Natural killer cell (primary cell): ENCODE results near the gene FLYWCH2. TPM values are rescaled to one million over a fixed set of nuclear protein-coding genes. Genes with fewer than 3 reads are reported as not detected.
"Not testable (repeated sequence)": the region's sequence is repeated elsewhere in the genome, so short reads cannot be mapped to it uniquely, and the experiment has no call there.

Source experiments
- ATAC-seq, 3 donors: fragments of 150-1000 bp in 2 of 3; fragments of 200-7000 bp in 1 of 3; cut with Tn5 transposase; 1 replicate in 1 of 3; 2 replicates in 2 of 3; pipeline ENCODE4 v1.10.0; 2021; ENCODE audit warnings: mild to moderate bottlenecking in 2 of 3, moderate library complexity in 2 of 3
- DNase-seq, 2 donors: peaks; one replicate each; pipeline versions ENCODE4 v3.0.0 to v3.0.0-alpha.2; 2013 to 2021; ENCODE audit warnings: mixed read lengths in 1 of 2
- H3K27ac ChIP-seq: one replicate; pipeline ENCODE4 v1.5.1; 2013; ENCODE audit warnings: mild to moderate bottlenecking, low read length
- H3K27me3 ChIP-seq: one replicate; pipeline ENCODE4 v1.6.1; 2013; ENCODE audit warnings: low read length; ENCODE audit not compliant: control insufficient read depth, insufficient read depth
- H3K36me3 ChIP-seq: one replicate; pipeline ENCODE4 v1.6.1; 2013; ENCODE audit warnings: low read length; ENCODE audit not compliant: control insufficient read depth, insufficient read depth
- H3K4me1 ChIP-seq: one replicate; pipeline ENCODE4 v1.6.1; 2013; ENCODE audit warnings: low read length; ENCODE audit not compliant: control insufficient read depth, insufficient read depth
- H3K4me3 ChIP-seq: one replicate; pipeline ENCODE4 v1.5.1; 2013; ENCODE audit warnings: low read length
- H3K9me3 ChIP-seq: one replicate; pipeline ENCODE4 v1.6.1; 2013; ENCODE audit warnings: low read length; ENCODE audit not compliant: control insufficient read depth, insufficient read depth
- H3K27ac Mint-ChIP-seq, 2 donors: one replicate each; pipeline ENCODE4 v1.8.0; 2022; ENCODE audit warnings: mild to moderate bottlenecking in 2 of 2, mixed read lengths in 2 of 2, moderate library complexity in 1 of 2
- H3K27me3 Mint-ChIP-seq, 2 donors: one replicate each; pipeline ENCODE4 v1.8.0; 2022; ENCODE audit warnings: low read depth in 2 of 2, mixed read lengths in 2 of 2
- H3K36me3 Mint-ChIP-seq: one replicate; pipeline ENCODE4 v1.8.0; 2022; ENCODE audit warnings: mixed read lengths
- H3K4me1 Mint-ChIP-seq, 2 donors: one replicate each; pipeline ENCODE4 v1.8.0; 2022; ENCODE audit warnings: mixed read lengths in 2 of 2
- H3K4me3 Mint-ChIP-seq: one replicate; pipeline ENCODE4 v1.8.0; 2022; ENCODE audit warnings: mild to moderate bottlenecking, moderate library complexity, mixed read lengths
- H3K9me3 Mint-ChIP-seq, 2 donors: one replicate each; pipeline ENCODE4 v1.8.0; 2022; ENCODE audit warnings: mixed read lengths in 2 of 2
- WGBS: methylation state at CpG from one replicate; pipeline ENCODE4 v1.1.7; 2013; ENCODE audit warnings: missing lambda C conversion rate; ENCODE audit not compliant: insufficient coverage; 5-methylcytosine and 5-hydroxymethylcytosine counted together
- intact Hi-C: fragments of 100-400 bp; cut with micrococcal nuclease; formaldehyde crosslinking; loops from one replicate; pipeline ENCODE4 v1.14.2; 2022
- total RNA-seq, 4 donors: library from RNA; stranded (reverse); fragments of 120-200 nt in 1 of 4; gene quantifications; one replicate each; pipeline versions ENCODE4 v1.2.3 to v1.2.4, GENCODE V29; 2013 to 2022
- TF ChIP-seq, protein P1 (sequence below): fragments of 200-600 bp; IDR thresholded peaks from one replicate; pipeline ENCODE4 v1.8.0; 2022; ENCODE audit warnings: antibody characterized with exemption

The FLYWCH2 gene
- total RNA-seq, 3 donors from 2014 or later (not counting 1 experiment from before 2014, with no cell fraction given) = 12.0 to 12.7 (median 12.6) TPM

DNA sequence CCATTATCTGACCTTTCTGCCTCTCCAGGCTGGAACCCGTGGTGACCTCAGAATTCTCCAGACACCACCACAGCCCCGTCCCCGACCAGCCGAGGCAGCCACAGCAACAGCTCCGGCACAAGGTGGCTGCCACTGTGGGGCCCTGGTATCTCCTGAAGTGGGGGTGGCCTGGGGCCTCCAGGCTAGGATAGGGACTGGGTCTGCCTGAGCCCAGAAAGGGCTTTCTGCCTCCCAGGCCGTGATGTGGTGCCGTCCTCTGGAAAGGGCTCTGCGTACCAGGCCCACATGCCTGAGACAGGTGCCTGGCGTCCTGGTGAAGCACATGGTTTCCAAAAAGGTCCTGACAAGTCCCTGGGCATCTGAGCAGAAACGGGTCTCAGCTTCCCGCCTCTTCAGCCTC lies 45.8 kb downstream of the FLYWCH2 start:
- H3K4me3 ChIP-seq = no peak overlapping the region
- H3K36me3 ChIP-seq = peaks cover 14% of the 10 kb centered on the region
- intact Hi-C loops = no loop called here
- H3K9me3 ChIP-seq = no peaks in the 10 kb centered on the region
- WGBS = 91% methylated on average over 11 of the region's 11 CpGs
- no peak overlapping the region for H3K27ac ChIP-seq
- Mint-ChIP-seq H3K4me3 (no peak overlapping the region), H3K27ac (no peak overlapping the region), H3K36me3 (no peaks in the 10 kb centered on the region), H3K27me3 (no peaks in the 10 kb centered on the region), H3K4me1 (peaks cover 9 to 16% of the 10 kb centered on the region in 2 donors), H3K9me3 (no peaks in the 10 kb centered on the region)
- no peak for ATAC-seq
- TF ChIP-seq, protein P1, sequence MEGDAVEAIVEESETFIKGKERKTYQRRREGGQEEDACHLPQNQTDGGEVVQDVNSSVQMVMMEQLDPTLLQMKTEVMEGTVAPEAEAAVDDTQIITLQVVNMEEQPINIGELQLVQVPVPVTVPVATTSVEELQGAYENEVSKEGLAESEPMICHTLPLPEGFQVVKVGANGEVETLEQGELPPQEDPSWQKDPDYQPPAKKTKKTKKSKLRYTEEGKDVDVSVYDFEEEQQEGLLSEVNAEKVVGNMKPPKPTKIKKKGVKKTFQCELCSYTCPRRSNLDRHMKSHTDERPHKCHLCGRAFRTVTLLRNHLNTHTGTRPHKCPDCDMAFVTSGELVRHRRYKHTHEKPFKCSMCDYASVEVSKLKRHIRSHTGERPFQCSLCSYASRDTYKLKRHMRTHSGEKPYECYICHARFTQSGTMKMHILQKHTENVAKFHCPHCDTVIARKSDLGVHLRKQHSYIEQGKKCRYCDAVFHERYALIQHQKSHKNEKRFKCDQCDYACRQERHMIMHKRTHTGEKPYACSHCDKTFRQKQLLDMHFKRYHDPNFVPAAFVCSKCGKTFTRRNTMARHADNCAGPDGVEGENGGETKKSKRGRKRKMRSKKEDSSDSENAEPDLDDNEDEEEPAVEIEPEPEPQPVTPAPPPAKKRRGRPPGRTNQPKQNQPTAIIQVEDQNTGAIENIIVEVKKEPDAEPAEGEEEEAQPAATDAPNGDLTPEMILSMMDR = no peak
- peaks cover 7% of the 10 kb centered on the region for H3K4me1 ChIP-seq
- no peak for DNase-seq
- H3K27me3 ChIP-seq = no peaks in the 10 kb centered on the region

DNA sequence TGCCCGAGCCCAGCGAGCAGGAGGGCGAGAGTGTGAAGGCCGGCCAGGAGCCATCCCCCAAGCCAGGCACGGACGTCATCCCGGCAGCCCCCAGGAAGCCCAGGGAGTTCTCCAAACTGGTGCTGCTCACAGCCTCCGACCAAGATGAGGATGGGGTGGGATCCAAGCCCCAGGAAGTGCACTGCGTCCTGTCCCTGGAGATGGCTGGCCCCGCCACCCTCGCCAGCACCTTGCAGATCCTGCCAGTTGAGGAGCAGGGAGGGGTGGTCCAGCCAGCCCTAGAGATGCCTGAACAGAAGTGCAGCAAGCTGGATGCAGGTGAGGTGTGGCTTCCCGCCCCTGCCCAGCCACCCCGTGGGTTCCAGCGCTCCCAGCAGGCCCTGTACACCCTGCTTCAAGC lies 46.7 kb downstream of the FLYWCH2 start:
- Histone ChIP-seq H3K36me3 (peaks cover 19% of the 10 kb centered on the region), H3K4me1 (peaks cover 7% of the 10 kb centered on the region), H3K4me3 (no peak overlapping the region), H3K9me3 (no peaks in the 10 kb centered on the region), H3K27me3 (no peaks in the 10 kb centered on the region), H3K27ac (no peak overlapping the region)
- peaks cover 4% of the 10 kb centered on the region for H3K36me3 Mint-ChIP-seq
- intact Hi-C loops = no loop called here
- H3K4me3 Mint-ChIP-seq = no peak overlapping the region
- H3K4me1 Mint-ChIP-seq = peaks cover 14 to 16% of the 10 kb centered on the region in 2 donors
- ATAC-seq = no peak
- TF ChIP-seq, protein P1 = no peak
- H3K27me3 Mint-ChIP-seq = no peaks in the 10 kb centered on the region
- no peak for DNase-seq
- H3K9me3 Mint-ChIP-seq = no peaks in the 10 kb centered on the region
- WGBS = 96% methylated on average over 14 of the region's 14 CpGs
- H3K27ac Mint-ChIP-seq = no peak overlapping the region

DNA sequence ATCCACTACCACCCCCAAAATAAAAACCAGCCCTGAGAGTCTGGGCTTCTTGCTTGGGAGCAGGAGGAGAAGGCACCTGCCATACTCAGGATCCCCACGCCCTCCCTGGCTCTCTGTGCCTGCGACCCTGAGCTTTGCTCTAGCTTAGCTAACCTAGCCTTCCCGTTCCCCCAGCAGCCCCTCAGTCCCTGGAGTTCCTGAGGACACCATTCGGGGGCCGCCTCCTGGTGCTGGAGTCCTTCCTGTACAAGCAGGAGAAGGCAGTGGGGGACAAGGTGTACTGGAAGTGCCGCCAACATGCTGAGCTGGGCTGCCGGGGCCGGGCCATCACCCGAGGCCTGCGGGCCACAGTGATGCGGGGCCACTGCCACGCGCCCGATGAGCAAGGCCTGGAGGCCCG lies 47.2 kb downstream of the FLYWCH2 start:
- intact Hi-C loops = no loop called here
- Histone ChIP-seq H3K27me3 (no peaks in the 10 kb centered on the region), H3K27ac (no peak overlapping the region), H3K9me3 (no peaks in the 10 kb centered on the region), H3K4me1 (peaks cover 7% of the 10 kb centered on the region), H3K36me3 (peaks cover 20% of the 10 kb centered on the region), H3K4me3 (no peak overlapping the region)
- Mint-ChIP-seq H3K4me3 (no peak overlapping the region), H3K27me3 (no peaks in the 10 kb centered on the region), H3K9me3 (no peaks in the 10 kb centered on the region), H3K36me3 (peaks cover 6% of the 10 kb centered on the region), H3K27ac (no peak overlapping the region), H3K4me1 (peaks cover 15 to 16% of the 10 kb centered on the region in 2 donors)
- 95% methylated on average over 15 of the region's 15 CpGs for WGBS
- no peak for ATAC-seq
- no peak for DNase-seq
- TF ChIP-seq, protein P1 = no peak

DNA sequence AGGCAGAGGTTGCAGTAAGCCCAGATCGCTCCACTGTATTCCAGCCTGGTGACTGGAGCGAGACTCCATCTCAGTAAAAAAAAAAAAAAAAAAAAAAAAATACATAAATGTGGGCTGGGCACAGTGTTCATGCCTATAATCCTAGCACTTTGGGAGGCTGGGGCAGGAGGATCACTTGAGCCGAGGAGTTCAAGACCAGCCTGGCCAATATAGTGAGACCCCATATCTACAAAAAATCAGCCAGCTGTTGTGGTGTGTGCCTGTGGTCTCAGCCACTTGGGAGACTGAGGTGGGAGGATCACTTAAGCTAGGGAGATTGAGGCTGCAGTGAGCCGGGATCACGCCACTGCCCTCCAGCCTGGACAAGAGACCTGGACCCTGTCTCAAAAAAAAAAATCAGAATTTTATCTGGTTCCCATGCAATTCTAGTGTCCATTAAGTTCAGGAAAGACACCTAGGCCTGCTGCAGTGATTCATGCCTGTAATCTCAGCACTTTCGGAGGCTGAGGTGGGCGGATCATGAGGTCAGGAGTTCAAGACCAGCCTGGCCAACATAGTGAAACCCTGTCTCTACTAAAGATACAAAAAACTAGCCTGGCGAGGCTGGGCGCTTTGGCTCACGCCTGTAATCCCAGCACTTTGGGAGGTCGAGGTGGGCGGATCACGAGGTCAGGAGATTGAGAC lies 48.4 kb downstream of the FLYWCH2 start:
- H3K27ac ChIP-seq, intact Hi-C loops, H3K9me3 Mint-ChIP-seq, H3K36me3 Mint-ChIP-seq, H3K4me3 Mint-ChIP-seq, DNase-seq, H3K27me3 ChIP-seq, ATAC-seq, H3K4me1 ChIP-seq, H3K9me3 ChIP-seq, H3K4me3 ChIP-seq, H3K27ac Mint-ChIP-seq, H3K27me3 Mint-ChIP-seq: not testable (repeated sequence)
- 89% methylated on average over 11 of the region's 13 CpGs for WGBS
- peaks cover 10 to 15% of the 10 kb centered on the region in 2 donors for H3K4me1 Mint-ChIP-seq
- peaks cover 21% of the 10 kb centered on the region for H3K36me3 ChIP-seq
